HG03565 (cell line): ENCODE data around the gene LRRC18.

ENCODE experiments used
- ATAC-seq: cut with Tn5 transposase; IDR thresholded peaks from one replicate; pipeline ENCODE4 v1.9.1; 2021; ENCODE audit warnings: mild to moderate bottlenecking, moderate library complexity; ENCODE audit not compliant: unreplicated experiment

The LRRC18 gene

GRCh38 chr10:48884179-48885045, 55.2 kb downstream of the LRRC18 start:
- no peak for ATAC-seq

GRCh38 chr10:48883701-48884100, 55.9 kb downstream of the LRRC18 start:
- no peak for ATAC-seq

GRCh38 chr10:48882881-48883280, 56.8 kb downstream of the LRRC18 start:
- ATAC-seq = no peak

GRCh38 chr10:48881937-48882336, 57.7 kb downstream of the LRRC18 start:
- ATAC-seq = no peak

GRCh38 chr10:48880016-48880705, 59.5 kb downstream of the LRRC18 start:
- ATAC-seq = no peak

GRCh38 chr10:48879451-48879850, 60.2 kb downstream of the LRRC18 start:
- ATAC-seq = no peak

GRCh38 chr10:48878091-48878490, 61.5 kb downstream of the LRRC18 start:
- ATAC-seq = no peak

- no peak for ATAC-seq
Measured at GRCh38 chr10:48872234-48872633, 67.4 kb downstream of the LRRC18 start.
